Type B pancreatic cell (in vitro differentiated cells): Measurements from ENCODE around the gene KRT76. TPM values are rescaled to one million over a fixed set of nuclear protein-coding genes. Genes with fewer than 3 reads are reported as not detected.
"Not testable (repeated sequence)": the region's sequence is repeated elsewhere in the genome, so short reads cannot be mapped to it uniquely, and the experiment has no call there.

Source experiments
- DNase-seq: peaks from one replicate; pipeline ENCODE4 v3.0.0; 2021; ENCODE audit warnings: mixed read lengths; ENCODE audit not compliant: unreplicated experiment; ENCODE audit errors: extremely low spot score
- H3K27ac Mint-ChIP-seq: 2 replicates; pipeline ENCODE4 v1.8.0; 2021; ENCODE audit warnings: mild to moderate bottlenecking, mixed read lengths
- H3K27me3 Mint-ChIP-seq: 2 replicates; pipeline ENCODE4 v1.8.0; 2021; ENCODE audit warnings: mixed read lengths
- H3K36me3 Mint-ChIP-seq: 2 replicates; pipeline ENCODE4 v1.8.0; 2021; ENCODE audit warnings: mixed read lengths
- H3K4me1 Mint-ChIP-seq: one replicate; pipeline ENCODE4 v1.8.0; 2021; ENCODE audit warnings: mixed read lengths; ENCODE audit not compliant: unreplicated experiment
- H3K4me3 Mint-ChIP-seq: 2 replicates; pipeline ENCODE4 v1.8.0; 2021; ENCODE audit warnings: mild to moderate bottlenecking, mixed read lengths
- H3K9me3 Mint-ChIP-seq: 2 replicates; pipeline ENCODE4 v1.8.0; 2021; ENCODE audit warnings: mixed read lengths
- CTCF ChIP-seq: fragments of 200-600 bp; sonication (generic); conservative IDR thresholded peaks from 2 replicates; pipeline ENCODE4 v1.5.0; 2021; ENCODE audit warnings: antibody characterized with exemption, mild to moderate bottlenecking
- total RNA-seq: library from RNA; stranded (reverse); gene quantifications from 2 replicates; pipeline ENCODE4 v1.2.1, GENCODE V29; 2021; ENCODE audit warnings: low replicate concordance

The KRT76 gene
- total RNA-seq, 1 donor from 2014 or later: not detected

- no peak overlapping the region for H3K27ac Mint-ChIP-seq
- H3K4me3 Mint-ChIP-seq: no peak overlapping the region
- peaks cover 18% of the 10 kb centered on the region for H3K27me3 Mint-ChIP-seq
- no peaks in the 10 kb centered on the region for H3K36me3 Mint-ChIP-seq
- no peak for DNase-seq
- no peak for TF ChIP-seq CTCF
- H3K4me1 Mint-ChIP-seq: no peaks in the 10 kb centered on the region
- no peaks in the 10 kb centered on the region for H3K9me3 Mint-ChIP-seq
These were observed 14.0 kb downstream of the KRT76 start for GRCh38 chr12:52763036-52763659.

- H3K36me3 Mint-ChIP-seq: no peaks in the 10 kb centered on the region
- no peak overlapping the region for H3K27ac Mint-ChIP-seq
- TF ChIP-seq CTCF: no peak
- no peaks in the 10 kb centered on the region for H3K4me1 Mint-ChIP-seq
- DNase-seq: no peak
- H3K4me3 Mint-ChIP-seq: no peak overlapping the region
- no peaks in the 10 kb centered on the region for H3K9me3 Mint-ChIP-seq
- H3K27me3 Mint-ChIP-seq: peaks cover 18% of the 10 kb centered on the region
These were observed 15.3 kb downstream of the KRT76 start for GRCh38 chr12:52761802-52762201.

- not testable (repeated sequence) for H3K27ac Mint-ChIP-seq, DNase-seq, H3K9me3 Mint-ChIP-seq, H3K4me3 Mint-ChIP-seq, H3K4me1 Mint-ChIP-seq, H3K36me3 Mint-ChIP-seq
- H3K27me3 Mint-ChIP-seq: peaks cover 13% of the 10 kb centered on the region
These were observed 15.9 kb downstream of the KRT76 start for GRCh38 chr12:52761218-52761617.

- no peaks in the 10 kb centered on the region for H3K4me1 Mint-ChIP-seq
- no peaks in the 10 kb centered on the region for H3K36me3 Mint-ChIP-seq
- H3K9me3 Mint-ChIP-seq: no peaks in the 10 kb centered on the region
- no peak overlapping the region for H3K4me3 Mint-ChIP-seq
- no peak overlapping the region for H3K27ac Mint-ChIP-seq
- TF ChIP-seq CTCF: no peak
- peaks cover 11% of the 10 kb centered on the region for H3K27me3 Mint-ChIP-seq
- DNase-seq: no peak
These were observed 16.5 kb downstream of the KRT76 start for GRCh38 chr12:52760623-52761022.

GRCh38 chr12:52759695-52760094 lies 17.4 kb downstream of the KRT76 start:
- Mint-ChIP-seq H3K27me3 (peaks cover 20% of the 10 kb centered on the region), H3K36me3 (no peaks in the 10 kb centered on the region), H3K4me3 (no peak overlapping the region), H3K4me1 (no peaks in the 10 kb centered on the region), H3K9me3 (no peaks in the 10 kb centered on the region), H3K27ac (no peak overlapping the region)
- no peak for DNase-seq
- TF ChIP-seq CTCF: no peak

- H3K27ac Mint-ChIP-seq: no peak overlapping the region
- no peaks in the 10 kb centered on the region for H3K36me3 Mint-ChIP-seq
- H3K4me1 Mint-ChIP-seq: no peaks in the 10 kb centered on the region
- no peaks in the 10 kb centered on the region for H3K9me3 Mint-ChIP-seq
- DNase-seq: no peak
- peaks cover 20% of the 10 kb centered on the region for H3K27me3 Mint-ChIP-seq
- H3K4me3 Mint-ChIP-seq: no peak overlapping the region
- TF ChIP-seq CTCF: no peak
These were observed 17.9 kb downstream of the KRT76 start for GRCh38 chr12:52759218-52759617.
